CD14-positive monocyte (primary cell): ENCODE data around the gene C9orf50. TPM values are rescaled to one million over a fixed set of nuclear protein-coding genes. Genes with fewer than 3 reads are reported as not detected.
A peak's percentile ranks its signal among the peaks of the same experiment; 100 is the strongest.

ENCODE experiments used
- DNase-seq, 3 donors: peaks; one replicate each; pipeline ENCODE4 v3.0.0-alpha.2; 2011 to 2022
- H2AFZ ChIP-seq: 2 replicates; pipeline ENCODE4 v1.6.0; 2012; ENCODE audit warnings: mild to moderate bottlenecking, low read depth, low read length, inconsistent platforms; ENCODE audit not compliant: insufficient read depth, poor library complexity, severe bottlenecking
- H3K27ac ChIP-seq, 2 donors: 1 replicate in 1 of 2; 2 replicates in 1 of 2; pipeline ENCODE4 v1.5.1; 2012 to 2013; ENCODE audit warnings: low read length in 2 of 2, control low read depth in 1 of 2, inconsistent platforms in 1 of 2, low read depth in 1 of 2, mild to moderate bottlenecking in 1 of 2
- H3K27me3 ChIP-seq, 2 donors: one replicate each; pipeline versions ENCODE4 v1.6.0 to v1.6.1; 2011 to 2013; ENCODE audit warnings: low read length in 2 of 2; ENCODE audit not compliant: control insufficient read depth in 2 of 2, insufficient read depth in 2 of 2
- H3K36me3 ChIP-seq, 2 donors: replicated peaks in 1 of 2; 1 replicate in 1 of 2; 2 replicates in 1 of 2; pipeline versions ENCODE4 v1.5.1 to v1.6.1; 2012 to 2013; ENCODE audit warnings: low read length in 2 of 2, control low read depth in 1 of 2, inconsistent platforms in 1 of 2, mild to moderate bottlenecking in 1 of 2; ENCODE audit not compliant: insufficient read depth in 2 of 2, control insufficient read depth in 1 of 2
- H3K4me1 ChIP-seq, 2 donors: 1 replicate in 1 of 2; 2 replicates in 1 of 2; pipeline versions ENCODE4 v1.5.1 to v1.6.1; 2012 to 2013; ENCODE audit warnings: low read length in 2 of 2, control low read depth in 1 of 2, inconsistent platforms in 1 of 2, mild to moderate bottlenecking in 1 of 2, moderate library complexity in 1 of 2; ENCODE audit not compliant: insufficient read depth in 2 of 2, control insufficient read depth in 1 of 2
- H3K4me2 ChIP-seq: replicated peaks from 2 replicates; pipeline ENCODE3; 2012; ENCODE audit warnings: low read length, moderate library complexity, mild to moderate bottlenecking; ENCODE audit not compliant: poor library complexity, severe bottlenecking; ENCODE audit errors: extremely low read depth
- H3K4me3 ChIP-seq, 3 experiments: fragments of 200-600 bp in 1 of 3; sonication (generic) in 1 of 3; replicated peaks in 1 of 3; 1 replicate in 2 of 3; 2 replicates in 1 of 3; pipeline ENCODE4 v1.5.1; 2011 to 2013; ENCODE audit warnings: low read length in 3 of 3, mild to moderate bottlenecking in 3 of 3, control low read depth in 2 of 3, low read depth in 2 of 3, inconsistent platforms in 1 of 3, moderate library complexity in 1 of 3
- H3K79me2 ChIP-seq: 2 replicates; pipeline ENCODE4 v1.6.0; 2012; ENCODE audit warnings: mild to moderate bottlenecking, control low read depth, inconsistent platforms, low read length, moderate library complexity; ENCODE audit not compliant: insufficient read depth
- H3K9ac ChIP-seq: 2 replicates; pipeline ENCODE4 v1.6.0; 2017; ENCODE audit warnings: low read length, mild to moderate bottlenecking; ENCODE audit not compliant: insufficient read depth, poor library complexity, severe bottlenecking
- H3K9me3 ChIP-seq, 2 donors: replicated peaks in 1 of 2; 1 replicate in 1 of 2; 2 replicates in 1 of 2; pipeline versions ENCODE4 v1.5.1 to v1.6.1; 2012 to 2013; ENCODE audit warnings: low read length in 2 of 2, control low read depth in 1 of 2; ENCODE audit not compliant: control insufficient read depth in 1 of 2, insufficient read depth in 1 of 2
- H4K20me1 ChIP-seq: 2 replicates; pipeline ENCODE4 v1.6.0; 2012; ENCODE audit warnings: mild to moderate bottlenecking, low read length, control low read depth, moderate library complexity; ENCODE audit not compliant: insufficient read depth
- H3K27ac Mint-ChIP-seq, 7 donors: one replicate each; pipeline ENCODE4 v1.8.0; 2020; ENCODE audit warnings: mild to moderate bottlenecking in 7 of 7, mixed read lengths in 7 of 7, moderate library complexity in 6 of 7, inconsistent platforms in 2 of 7
- H3K27me3 Mint-ChIP-seq, 3 donors: one replicate each; pipeline ENCODE4 v1.8.0; 2021 to 2022; ENCODE audit warnings: low read depth in 3 of 3, mild to moderate bottlenecking in 3 of 3, mixed read lengths in 3 of 3, moderate library complexity in 3 of 3, inconsistent platforms in 1 of 3
- H3K36me3 Mint-ChIP-seq, 2 donors: one replicate each; pipeline ENCODE4 v1.8.0; 2020; ENCODE audit warnings: mixed read lengths in 2 of 2, inconsistent platforms in 1 of 2, mild to moderate bottlenecking in 1 of 2
- H3K4me1 Mint-ChIP-seq: one replicate; pipeline ENCODE4 v1.8.0; 2020; ENCODE audit warnings: mild to moderate bottlenecking, mixed read lengths
- H3K4me3 Mint-ChIP-seq, 2 donors: one replicate each; pipeline ENCODE4 v1.8.0; 2020; ENCODE audit warnings: mild to moderate bottlenecking in 2 of 2, mixed read lengths in 2 of 2, moderate library complexity in 1 of 2
- H3K9me3 Mint-ChIP-seq, 7 donors: one replicate each; pipeline ENCODE4 v1.8.0; 2020 to 2022; ENCODE audit warnings: mixed read lengths in 7 of 7, mild to moderate bottlenecking in 6 of 7, moderate library complexity in 6 of 7, inconsistent platforms in 2 of 7
- CTCF ChIP-seq: fragments of 200-600 bp; IDR thresholded peaks from one replicate; pipeline ENCODE4 v1.8.0; 2022; ENCODE audit warnings: antibody characterized with exemption, mild to moderate bottlenecking
- WGBS: methylation state at CpG from one replicate; pipeline ENCODE4 v1.1.5; 2013; ENCODE audit warnings: missing lambda C conversion rate; ENCODE audit not compliant: insufficient coverage; 5-methylcytosine and 5-hydroxymethylcytosine counted together
- intact Hi-C, 2 donors: fragments of 100-400 bp; cut with micrococcal nuclease; formaldehyde crosslinking; loops; one replicate each; pipeline versions ENCODE4 v1.15.0 to v1.15.1; 2023
- polyA plus RNA-seq, 3 donors: library from polyadenylated mRNA; depleted of rRNA in 1 of 3; unstranded in 2 of 3; stranded (reverse) in 1 of 3; fragments of 300-500 nt in 2 of 3; fragments of >200 nt in 1 of 3; fragmentation: Illumina TruSeq in 2 of 3; gene quantifications; 1 replicate in 2 of 3; 2 replicates in 1 of 3; pipeline ENCODE4 v1.2.3, GENCODE V29; 2012 to 2021

C9orf50 gene
- polyA plus RNA-seq, 3 donors = not detected

DNA sequence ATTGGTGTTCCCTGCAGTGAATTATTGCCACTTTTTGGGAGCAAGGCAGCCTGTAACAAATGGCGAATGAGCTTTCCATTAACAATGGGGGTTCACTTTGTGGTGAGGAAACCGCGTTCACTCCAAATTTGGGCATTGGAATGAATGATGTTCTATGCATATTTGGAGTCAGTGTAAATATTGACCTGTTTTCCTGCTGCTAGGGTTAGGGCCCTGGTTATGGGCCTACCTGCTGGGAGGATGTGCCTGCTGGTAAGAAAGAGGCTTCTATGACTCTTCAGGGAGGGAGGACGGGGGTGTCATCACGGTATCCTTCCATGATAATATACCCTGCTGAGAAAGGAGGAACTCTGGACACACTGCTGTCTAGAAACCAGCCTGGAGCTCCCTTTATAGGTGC is 29.0 kb downstream of the C9orf50 start:
- no peaks in the 10 kb centered on the region for H3K36me3 ChIP-seq
- no peaks in the 10 kb centered on the region for H3K79me2 ChIP-seq
- H3K9me3 ChIP-seq = no peaks in the 10 kb centered on the region
- Mint-ChIP-seq H3K27ac (peak overlapping the region in 1 of 7 donors; percentile 21), H3K27me3 (peaks cover 7 to 17% (median 13%) of the 10 kb centered on the region in 3 donors), H3K36me3 (no peaks in the 10 kb centered on the region), H3K9me3 (no peaks in the 10 kb centered on the region), H3K4me3 (no peak overlapping the region), H3K4me1 (peaks cover 42% of the 10 kb centered on the region)
- TF ChIP-seq CTCF = no peak
- H3K4me3 ChIP-seq = no peak overlapping the region
- intact Hi-C loops = no loop called here
- no peaks in the 10 kb centered on the region for H4K20me1 ChIP-seq
- H3K9ac ChIP-seq = no peak overlapping the region
- no peak overlapping the region for H2AFZ ChIP-seq
- H3K27ac ChIP-seq = no peak overlapping the region
- H3K4me2 ChIP-seq = no peak overlapping the region
- no peak for DNase-seq
- peaks cover 37 to 41% of the 10 kb centered on the region in 2 donors for H3K4me1 ChIP-seq
- H3K27me3 ChIP-seq = no peaks in the 10 kb centered on the region
- WGBS = 89% methylated on average over 5 of the region's 5 CpGs

DNA sequence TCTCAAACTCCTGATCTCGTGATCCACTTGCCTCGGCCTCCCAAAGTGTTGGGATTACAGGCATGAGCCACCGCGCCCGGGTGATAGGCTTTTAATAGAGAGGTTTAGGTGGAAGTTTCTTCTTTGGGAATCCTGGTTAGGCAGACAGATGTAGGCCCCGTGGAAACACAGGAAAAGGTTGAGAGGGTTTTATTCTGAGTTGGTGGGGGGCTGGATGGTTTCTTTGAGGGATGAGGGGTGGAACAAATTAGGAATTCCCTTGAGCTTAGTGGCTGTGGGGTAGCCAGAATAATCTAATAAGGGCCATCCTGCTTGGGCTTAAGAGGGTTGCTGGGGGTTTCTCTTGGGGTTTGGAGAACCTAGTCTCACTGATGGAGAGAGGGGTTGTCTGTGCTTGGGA is 30.4 kb downstream of the C9orf50 start:
- no peak overlapping the region for H3K4me2 ChIP-seq
- no peak overlapping the region for H3K4me3 ChIP-seq
- Mint-ChIP-seq H3K36me3 (no peaks in the 10 kb centered on the region), H3K4me1 (peaks cover 28% of the 10 kb centered on the region), H3K9me3 (no peaks in the 10 kb centered on the region), H3K27ac (peak overlapping the region in 1 of 7 donors; percentile 12), H3K27me3 (peaks cover 6 to 17% (median 10%) of the 10 kb centered on the region in 3 donors), H3K4me3 (no peak overlapping the region)
- no peaks in the 10 kb centered on the region for H3K9me3 ChIP-seq
- DNase-seq = no peak
- H3K27ac ChIP-seq = no peak overlapping the region
- H3K9ac ChIP-seq = no peak overlapping the region
- no peak overlapping the region for H2AFZ ChIP-seq
- peaks cover 22 to 27% of the 10 kb centered on the region in 2 donors for H3K4me1 ChIP-seq
- intact Hi-C loops = no loop called here
- no peaks in the 10 kb centered on the region for H3K27me3 ChIP-seq
- H3K36me3 ChIP-seq = no peaks in the 10 kb centered on the region
- 90% methylated on average over 6 of the region's 6 CpGs for WGBS
- no peak for TF ChIP-seq CTCF
- H3K79me2 ChIP-seq = no peaks in the 10 kb centered on the region
- H4K20me1 ChIP-seq = no peaks in the 10 kb centered on the region
